GM19328 (cell line): Measurements from ENCODE around the gene CALR3.
A peak's percentile ranks its signal among the peaks of the same experiment; 100 is the strongest.
"Not testable (repeated sequence)": the region's sequence is repeated elsewhere in the genome, so short reads cannot be mapped to it uniquely, and the experiment has no call there.

Experiments
- ATAC-seq: cut with Tn5 transposase; IDR thresholded peaks from one replicate; pipeline ENCODE4 v1.9.1; 2021; ENCODE audit warnings: mild to moderate bottlenecking, moderate library complexity; ENCODE audit not compliant: unreplicated experiment

CALR3 gene

DNA sequence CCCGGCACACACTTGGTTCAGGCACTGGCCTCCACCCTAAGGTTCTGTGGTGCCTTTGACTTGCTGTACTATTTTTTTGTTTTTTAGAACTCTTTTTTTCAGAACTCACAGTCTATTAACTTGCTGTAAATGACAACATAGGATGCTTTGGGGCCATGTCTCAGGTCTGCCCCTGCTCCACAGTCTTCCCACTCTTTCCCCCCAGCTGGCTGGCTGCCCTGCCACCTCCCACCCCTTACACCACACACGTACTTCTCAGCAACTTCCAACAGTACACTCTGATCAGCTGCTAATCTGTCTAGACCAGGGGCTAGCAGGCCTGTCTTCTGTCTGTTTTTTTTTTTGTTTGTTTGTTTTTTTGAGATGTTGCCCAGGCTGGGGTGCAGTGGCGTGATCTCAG is 8.3 kb upstream of the CALR3 start:
- no peak for ATAC-seq

DNA sequence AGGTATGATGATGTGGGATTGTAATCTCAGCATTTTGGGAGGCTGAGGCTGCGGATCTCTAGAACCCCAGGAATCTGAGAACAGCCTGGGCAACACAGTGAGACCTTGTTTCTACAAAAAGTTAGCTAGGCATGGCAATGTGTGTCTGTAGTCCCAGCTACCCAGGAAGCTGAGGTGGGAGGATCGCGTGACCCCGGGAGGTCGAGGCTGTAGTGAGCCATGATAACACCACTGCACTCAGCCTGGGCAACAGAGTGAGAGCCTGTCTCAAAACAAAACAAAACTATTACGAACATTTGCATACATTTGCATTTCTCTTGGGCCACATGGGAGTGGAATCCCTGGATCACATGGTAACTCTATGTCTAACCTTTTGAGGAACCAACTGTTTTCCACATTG is 1.9 kb upstream of the CALR3 start:
- ATAC-seq, result no peak

DNA sequence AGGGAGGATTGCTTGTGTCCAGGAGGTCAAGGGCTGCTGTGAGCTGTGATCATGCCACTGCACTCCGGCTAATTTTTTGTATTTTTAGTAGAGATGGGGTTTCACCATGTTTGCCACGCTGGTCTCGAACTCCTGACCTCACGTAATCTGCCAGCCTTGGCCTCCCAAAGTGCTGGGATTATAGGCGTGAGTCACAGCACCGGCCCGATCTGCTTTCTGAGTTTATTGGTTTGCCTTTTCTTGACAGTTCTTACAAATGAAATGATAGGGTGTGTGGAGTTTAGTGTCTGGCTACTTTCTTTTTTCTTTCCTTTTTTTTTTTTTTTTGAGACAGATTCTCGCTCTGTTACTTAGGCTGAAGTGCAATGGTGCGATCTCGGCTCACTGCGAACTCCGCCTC is 1.1 kb upstream of the CALR3 start:
- ATAC-seq, result no peak

DNA sequence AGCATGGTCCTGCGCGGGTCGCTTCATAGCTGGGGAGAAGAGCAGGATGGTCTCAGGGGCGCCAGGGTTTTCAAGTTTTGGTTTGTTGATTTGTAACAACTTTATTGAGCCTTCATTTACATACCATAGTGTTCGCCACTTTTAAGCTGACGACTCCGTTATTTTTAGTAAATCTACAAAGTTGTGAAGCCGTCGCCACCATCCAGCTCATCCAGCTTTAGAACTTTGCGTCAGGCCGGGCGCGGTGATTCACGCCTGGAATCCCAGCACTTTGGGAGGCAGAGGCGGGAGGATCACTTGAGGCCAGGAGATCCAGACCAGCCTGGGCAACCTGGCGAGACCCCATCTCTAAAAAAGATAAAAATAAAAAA is 631 bp upstream of the CALR3 start:
- no peak for ATAC-seq

DNA sequence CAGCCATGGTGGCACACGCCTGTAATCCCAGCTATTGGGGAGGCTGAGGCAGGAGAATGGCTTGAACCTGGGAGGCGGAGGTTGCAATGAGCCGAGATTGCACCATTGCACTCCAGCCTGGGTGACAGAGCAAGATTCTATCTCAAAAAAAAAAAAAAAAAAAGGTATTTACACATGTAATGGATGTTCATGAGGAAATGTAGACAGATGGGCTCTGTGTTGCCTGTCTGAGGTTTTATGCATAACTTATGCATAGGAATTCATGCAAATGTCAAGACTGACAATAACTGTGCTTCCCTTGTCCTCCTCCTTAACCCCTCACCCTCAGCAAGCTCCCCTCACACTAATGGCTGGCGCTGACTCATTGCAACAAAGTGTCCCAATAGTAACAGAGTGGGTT is 9.5 kb downstream of the CALR3 start:
- ATAC-seq, result not testable (repeated sequence)

DNA sequence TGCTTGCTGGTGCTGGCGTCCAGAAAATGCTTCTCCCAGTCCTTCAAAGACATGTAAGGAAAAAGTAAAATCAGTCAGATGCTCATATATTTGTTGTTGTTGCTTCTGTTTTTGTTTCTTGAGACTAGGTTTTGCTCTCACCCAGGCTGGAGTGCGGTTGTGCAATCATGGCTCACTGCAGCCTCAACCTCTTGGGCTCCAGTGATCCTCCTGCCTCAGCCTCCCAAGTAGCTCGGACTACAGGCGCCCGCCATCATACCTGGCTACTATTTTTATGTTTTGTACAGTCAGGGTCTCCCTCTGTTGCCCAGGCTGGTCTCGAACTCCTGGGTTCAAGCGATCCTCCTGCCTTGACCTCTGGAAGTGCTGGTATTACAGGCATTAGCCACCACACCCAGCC is 13.2 kb downstream of the CALR3 start:
- ATAC-seq, result no peak

DNA sequence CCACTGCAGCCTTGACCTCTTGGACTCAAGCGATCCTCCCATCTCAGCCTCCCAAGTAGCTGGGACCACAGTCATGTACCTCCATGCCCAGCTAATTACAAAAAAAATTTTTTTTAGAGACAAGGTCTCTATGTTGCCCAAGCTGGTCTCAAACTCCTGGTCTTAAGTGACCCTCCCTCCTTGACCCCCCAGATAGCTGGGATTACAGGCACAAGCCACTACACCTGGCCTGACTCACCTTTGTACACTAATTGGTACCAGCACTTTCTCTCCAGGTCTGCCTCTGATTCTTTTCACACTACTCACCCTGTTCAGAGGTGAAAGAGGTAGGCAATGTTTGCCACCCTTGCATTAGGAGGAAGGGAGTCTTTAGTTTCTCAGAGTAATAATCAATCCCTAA is 18.7 kb downstream of the CALR3 start:
- ATAC-seq, result no peak

DNA sequence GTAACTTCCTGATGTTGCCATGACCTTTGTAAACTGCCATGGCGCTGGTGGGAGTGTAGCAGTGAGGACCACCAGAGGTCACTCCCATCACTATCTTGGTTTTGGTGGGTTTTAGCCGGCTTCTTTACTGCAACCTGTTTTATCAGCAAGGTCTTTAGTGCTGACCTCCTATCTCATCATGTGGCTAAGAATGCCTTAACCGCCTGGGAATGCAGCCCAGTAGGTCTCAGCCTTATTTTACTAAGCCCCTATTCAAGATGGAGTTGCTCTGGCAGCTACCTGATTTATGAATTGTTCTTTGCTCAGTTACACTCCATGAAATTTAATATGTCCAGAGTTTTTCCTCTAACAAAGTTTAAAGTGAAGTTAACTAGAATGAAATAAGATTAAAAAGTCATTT is 19.6 kb downstream of the CALR3 start:
- no peak for ATAC-seq

DNA sequence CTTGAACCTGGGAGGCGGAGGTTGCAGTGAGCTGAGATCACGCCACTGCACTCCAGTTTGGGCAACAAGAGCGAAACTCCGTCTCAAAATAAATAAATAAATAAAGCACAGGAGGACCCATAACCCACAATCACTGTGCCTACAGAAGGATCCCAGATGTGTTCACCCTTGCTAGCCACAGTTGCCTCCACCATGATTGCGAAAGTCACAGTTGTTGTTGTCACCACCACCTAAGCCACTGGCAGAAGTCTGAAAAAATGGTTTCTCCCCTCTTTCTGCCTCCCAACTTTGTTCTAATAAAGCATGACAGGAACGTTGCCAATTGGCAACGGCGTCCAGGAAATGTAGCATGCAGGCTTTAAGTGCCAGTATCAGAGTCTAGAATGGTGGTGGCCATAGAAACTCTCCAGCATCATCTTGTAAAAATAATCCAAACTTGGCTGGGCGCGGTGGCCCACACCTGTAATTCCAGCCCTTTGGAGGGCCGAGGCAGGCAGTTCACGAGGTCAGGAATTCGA is 22.0 kb downstream of the CALR3 start:
- ATAC-seq, result no peak

DNA sequence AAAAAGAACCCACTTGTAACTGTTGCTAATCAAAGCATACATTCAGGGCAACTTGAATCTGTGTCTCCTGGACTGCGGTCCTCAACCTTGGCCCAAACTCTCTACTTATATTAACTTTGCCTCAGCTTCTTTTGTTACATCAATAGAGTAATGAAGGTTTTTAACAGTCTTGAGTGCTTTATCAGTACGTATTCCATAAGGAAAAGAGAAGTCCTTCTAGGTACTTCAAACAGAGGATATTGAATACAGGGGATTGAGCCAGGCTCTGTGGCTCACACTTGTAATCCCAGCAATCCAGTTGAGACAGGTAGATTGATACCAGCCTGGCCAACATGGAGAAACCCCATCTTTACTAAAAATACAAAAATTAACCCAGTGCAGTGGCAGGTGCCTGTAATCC is 23.0 kb downstream of the CALR3 start:
- no peak for ATAC-seq

DNA sequence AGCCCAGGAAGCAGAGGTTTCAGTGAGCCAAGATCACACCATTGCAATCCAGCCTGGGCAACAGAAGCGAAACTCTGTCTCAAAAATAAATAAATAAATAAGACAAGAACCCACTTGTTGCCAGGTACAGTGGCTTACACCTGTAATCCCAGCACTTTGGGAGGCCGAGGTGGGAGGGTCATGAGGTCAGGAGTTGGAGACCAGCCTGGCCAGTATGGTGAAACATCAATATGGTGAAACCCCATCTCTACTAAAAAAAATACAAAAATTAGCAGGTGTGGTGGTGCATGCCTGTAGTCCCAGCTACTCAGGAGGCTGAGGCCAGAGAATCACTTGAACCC is 23.4 kb downstream of the CALR3 start:
- ATAC-seq, result not testable (repeated sequence)

DNA sequence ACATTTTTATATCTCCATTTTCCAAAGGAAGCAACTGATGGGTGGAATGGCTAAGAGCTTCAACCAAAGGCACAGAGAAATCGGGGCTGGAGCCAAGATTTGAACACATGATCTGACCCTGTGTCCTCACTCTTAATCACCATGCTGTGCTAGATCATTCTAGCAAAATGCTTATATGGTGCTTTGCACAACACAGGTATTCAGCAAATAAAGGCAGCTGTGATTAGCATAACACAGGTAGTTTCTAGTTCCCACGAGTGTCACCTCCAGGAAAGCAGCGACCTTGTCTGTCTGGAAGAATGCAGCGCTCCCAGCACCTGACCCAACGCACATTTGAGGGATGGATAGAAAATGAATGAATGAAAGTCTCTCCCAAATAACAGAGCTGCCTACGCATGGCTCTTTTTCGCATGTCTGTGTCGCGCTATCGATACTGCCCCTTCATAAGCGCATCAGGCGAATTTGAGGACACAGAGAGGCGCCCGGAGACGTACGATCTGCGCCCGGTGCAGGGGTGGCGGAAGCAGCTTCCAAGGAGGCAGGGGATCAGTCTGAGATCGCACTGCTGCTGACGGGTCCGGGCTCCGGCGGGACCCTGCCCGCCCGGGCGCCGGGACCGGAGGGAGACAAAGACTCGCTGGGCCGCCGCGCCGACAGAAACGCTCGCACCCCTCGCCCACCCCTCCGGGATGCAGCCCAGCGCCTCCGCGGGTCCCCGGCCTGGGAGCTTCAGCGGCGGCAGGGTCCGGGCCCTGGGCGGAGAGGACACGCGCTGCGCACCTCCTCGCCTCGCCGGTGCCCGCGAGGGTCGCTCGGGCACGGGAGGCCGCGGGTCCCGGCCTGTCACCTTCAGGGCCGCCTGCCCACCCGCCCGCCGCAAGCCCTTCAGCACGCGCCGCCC is 24.8 kb downstream of the CALR3 start:
- peak; percentile 25 for ATAC-seq

DNA sequence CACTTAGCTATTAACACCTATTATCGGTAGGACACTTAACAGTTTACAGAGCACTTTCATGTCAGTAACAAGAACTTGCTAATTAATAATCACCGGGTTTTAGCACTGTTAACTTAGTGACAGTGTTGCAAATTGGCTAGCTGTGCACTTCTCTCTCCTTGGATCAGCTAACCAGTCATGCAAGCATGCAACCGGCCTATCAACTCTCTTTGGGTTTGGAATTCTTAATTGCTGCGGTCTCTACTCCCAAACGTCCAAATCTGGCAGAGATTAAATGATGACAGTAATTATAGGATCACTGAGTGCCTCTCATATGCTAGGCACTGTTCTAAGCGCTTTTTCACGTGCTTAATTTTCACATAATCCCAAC is 25.4 kb downstream of the CALR3 start:
- ATAC-seq, result no peak

DNA sequence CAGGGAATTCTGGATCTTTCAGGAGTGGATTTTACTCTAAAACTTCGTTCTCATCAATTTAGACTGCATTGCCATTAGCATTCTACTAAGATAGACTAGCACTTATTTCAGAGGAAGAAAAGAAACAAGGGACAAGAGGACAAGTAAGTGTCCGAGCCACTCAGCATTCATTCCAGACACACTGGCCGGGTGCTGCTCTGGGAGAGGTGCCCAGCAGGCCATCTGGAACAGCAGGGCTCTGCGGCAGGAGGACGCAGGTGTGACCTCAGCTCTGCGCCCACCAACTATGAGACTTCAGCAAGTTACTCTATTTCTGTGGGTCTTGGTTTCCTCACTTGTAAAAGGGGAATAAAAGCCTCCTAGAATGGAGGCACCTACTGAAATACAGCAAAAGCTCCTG is 28.4 kb downstream of the CALR3 start:
- ATAC-seq, result no peak

DNA sequence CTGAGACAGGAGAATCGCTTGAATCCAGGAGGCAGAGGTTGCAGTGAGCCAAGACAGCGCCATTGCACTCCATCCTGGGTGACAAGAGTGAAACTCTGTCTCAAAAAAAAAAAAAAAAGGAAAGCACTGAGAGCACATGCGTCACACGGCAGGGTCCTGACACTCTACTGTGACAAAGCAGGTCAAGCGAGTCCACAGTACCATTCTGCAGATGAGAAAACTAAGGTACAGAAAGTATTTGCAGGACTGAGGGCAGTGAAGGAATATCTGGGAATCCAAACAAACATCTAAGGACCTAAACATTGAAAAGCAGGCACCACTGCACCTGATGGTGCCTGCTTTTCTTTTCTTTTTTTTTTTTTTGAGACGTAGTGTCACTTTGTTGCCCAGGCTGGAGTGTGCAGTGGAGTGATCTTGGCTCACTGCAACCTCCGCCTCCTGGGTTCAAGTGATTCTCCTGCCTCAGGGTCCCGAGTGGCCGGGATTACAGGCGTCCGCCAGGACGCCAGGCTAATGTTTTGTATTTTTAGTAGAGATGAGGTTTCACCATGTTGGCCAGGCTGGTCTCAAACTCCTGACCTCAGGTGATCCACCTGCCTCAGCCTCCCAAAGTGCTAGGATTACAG is 29.1 kb downstream of the CALR3 start:
- not testable (repeated sequence) for ATAC-seq

DNA sequence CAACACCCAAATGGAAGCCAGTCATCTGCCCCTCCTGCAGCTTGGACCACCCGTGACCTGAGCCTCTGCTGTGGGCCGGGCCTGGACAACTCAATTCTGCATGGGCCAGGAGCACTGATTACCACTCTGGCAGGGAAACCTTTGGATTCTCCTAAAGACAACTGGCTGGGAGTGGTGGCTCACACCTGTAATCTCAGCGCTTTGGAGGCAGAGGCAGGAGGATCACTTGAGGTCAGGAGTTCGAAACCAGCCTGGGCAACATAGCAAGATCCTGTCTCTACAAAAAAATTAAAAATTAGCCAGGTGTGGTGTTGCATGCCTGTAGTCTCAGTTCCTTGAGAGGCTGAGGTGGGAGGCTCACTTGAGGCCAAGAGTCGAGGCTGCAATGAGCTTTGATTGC is 30.7 kb downstream of the CALR3 start:
- no peak for ATAC-seq

DNA sequence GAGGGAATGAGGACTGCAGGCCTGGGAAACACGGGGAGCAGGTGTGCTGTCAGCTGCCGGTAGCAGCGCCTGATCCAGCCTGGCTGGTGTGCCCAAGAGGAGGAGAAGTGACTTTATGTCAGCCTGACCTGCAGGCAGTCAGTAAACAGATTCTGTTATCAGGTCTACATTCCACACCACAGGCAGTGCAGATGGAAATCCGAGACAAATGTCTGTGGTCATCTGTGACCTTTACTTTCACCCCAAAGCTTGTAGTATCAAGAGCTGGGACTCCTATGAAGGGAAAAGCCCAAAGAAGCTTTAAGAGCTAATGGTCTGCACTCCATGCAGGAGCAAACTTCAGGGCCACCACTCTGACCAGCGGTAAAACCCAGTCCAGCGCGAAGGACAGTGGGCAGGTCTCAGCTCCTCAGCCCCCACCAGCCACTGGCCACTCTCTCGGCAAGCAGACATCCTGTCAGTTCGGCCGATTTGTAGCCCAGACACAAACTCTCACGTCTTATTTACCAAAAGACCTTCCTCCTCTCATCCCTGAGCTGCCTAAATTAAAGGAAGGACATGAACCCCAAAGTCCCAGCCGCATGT is 31.9 kb downstream of the CALR3 start:
- no peak for ATAC-seq

DNA sequence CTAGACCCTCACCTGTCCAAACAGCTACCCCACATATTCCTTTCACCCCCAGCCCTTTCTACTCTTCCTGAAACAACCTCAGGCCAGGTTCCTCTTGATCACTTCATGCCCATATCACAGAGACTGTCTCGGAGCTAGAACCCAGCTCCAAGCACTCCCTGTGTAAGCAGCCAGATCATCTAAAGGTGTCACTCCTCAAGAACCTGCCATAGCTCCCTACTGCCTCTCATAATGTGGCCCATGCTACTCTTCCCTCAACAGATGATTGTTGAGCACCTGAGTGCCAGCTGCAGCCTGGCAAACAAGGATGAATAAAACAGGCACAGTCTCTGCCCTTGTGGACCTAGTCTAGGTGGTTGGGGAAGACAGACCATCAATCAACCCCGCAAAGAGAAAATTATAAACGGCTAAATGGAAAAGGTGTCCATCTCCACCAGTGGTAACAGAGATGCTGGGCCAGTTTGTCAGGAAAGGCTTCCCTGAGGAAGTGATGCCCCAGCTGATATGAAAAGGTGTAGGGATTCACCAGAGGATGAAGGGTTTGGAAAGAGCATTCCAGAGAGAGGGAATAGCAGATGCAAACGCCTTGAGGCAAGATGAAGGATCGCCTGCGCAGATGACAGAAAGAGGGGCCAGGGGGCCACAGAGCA is 32.5 kb downstream of the CALR3 start:
- no peak for ATAC-seq

DNA sequence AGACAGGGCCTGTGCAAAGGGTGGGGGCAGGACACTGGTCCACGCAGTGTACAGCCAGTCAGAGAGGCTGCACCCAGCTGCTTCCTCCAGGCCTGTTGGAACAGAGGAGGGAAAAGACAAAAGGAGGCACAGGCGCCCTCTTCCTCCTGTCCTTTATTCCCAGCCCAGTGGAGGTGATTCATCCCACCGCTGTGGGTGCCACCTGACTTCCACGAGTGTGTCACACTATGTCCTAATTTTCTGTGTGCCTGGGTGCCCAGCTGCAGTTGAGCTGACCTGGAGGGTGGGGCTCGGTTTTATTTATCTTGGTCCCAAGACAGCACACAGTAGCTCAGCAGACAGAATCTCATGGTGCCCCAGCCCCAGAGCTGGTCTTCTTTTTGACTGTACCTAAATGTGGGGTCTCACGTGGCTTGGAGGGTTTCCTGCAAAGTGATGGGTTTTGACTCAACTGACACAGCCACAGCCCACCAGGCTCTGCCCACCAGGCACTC is 33.2 kb downstream of the CALR3 start:
- ATAC-seq, result no peak

DNA sequence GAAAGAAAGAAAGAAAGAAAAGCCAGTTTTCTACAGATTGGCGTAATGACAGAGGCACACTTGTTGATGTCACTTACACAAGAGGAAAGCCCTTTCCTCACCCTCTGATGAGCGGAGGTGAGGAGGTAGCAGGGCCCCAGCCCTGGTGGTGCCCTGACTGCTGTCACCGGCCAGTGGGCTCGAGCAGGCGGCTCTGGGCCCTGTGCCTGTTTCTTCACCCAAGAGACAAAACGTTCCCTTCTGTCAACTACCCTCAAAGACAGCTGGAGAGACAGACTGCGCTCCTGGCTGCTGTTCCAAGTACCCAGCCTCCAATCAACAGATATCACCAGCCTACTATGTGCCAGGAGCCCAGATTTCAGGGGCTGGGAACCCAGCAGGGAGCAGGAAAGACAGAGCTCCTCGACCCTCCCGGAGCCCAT is 34.3 kb downstream of the CALR3 start:
- no peak for ATAC-seq

DNA sequence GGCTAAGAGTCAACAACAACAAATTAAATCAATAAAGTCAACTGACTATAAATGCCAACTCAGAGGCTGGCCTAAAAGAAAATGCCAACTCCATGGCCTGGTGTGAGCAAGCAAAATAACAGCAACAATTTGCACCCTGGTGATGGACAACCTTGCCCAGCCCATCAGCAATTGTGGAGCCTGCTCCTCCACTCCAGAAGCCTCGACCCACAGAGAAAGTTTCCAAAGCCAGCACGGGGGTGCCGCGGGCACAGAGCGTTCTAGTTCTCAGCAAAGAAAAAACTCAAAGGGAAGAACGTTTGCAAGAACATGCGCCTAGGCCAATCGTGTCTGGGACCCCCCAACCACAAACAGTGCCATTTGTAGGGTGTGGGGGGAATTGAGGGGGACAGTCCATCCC is 35.5 kb downstream of the CALR3 start:
- no peak for ATAC-seq
